Cardiac fibroblast (primary cell): ENCODE measurements around the gene ME3.
"Not testable (repeated sequence)": the region's sequence is repeated elsewhere in the genome, so short reads cannot be mapped to it uniquely, and the experiment has no call there.

Source experiments
- DNase-seq, 2 donors: peaks; one replicate each; pipeline versions ENCODE4 v3.0.0 to v3.0.0-alpha.2; 2010; ENCODE audit warnings: low read depth in 2 of 2
- H3K4me3 ChIP-seq, 2 donors: replicated peaks in 1 of 2; 1 replicate in 1 of 2; 2 replicates in 1 of 2; pipeline ENCODE4 v1.5.1; 2011; ENCODE audit warnings: low read depth in 2 of 2, low read length in 2 of 2, mild to moderate bottlenecking in 2 of 2, moderate library complexity in 1 of 2
- TF ChIP-seq, protein P1 (sequence below): IDR thresholded peaks from one replicate; pipeline ENCODE4 v1.5.1; 2011; ENCODE audit warnings: low read depth, mild to moderate bottlenecking, low read length, inconsistent platforms

ME3 gene

DNA sequence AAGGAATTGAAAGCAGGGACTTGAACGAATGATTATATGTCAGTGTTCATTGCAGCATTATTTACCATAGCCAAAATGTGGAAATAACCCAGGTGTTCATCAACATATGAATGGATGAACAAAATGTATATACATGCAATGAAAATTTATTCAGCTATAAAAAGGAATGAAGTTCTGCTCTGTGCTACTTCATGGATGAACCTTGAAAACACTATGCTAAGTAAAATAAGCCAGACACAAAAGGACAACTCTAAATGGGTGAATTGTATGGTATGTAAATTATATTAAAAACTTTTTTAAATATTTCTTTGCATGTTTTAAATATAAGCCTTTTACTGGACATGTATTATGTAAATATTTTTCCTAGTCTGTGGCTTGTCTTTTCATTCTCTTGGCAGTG is 107.0 kb downstream of the ME3 start:
- TF ChIP-seq, protein P1, sequence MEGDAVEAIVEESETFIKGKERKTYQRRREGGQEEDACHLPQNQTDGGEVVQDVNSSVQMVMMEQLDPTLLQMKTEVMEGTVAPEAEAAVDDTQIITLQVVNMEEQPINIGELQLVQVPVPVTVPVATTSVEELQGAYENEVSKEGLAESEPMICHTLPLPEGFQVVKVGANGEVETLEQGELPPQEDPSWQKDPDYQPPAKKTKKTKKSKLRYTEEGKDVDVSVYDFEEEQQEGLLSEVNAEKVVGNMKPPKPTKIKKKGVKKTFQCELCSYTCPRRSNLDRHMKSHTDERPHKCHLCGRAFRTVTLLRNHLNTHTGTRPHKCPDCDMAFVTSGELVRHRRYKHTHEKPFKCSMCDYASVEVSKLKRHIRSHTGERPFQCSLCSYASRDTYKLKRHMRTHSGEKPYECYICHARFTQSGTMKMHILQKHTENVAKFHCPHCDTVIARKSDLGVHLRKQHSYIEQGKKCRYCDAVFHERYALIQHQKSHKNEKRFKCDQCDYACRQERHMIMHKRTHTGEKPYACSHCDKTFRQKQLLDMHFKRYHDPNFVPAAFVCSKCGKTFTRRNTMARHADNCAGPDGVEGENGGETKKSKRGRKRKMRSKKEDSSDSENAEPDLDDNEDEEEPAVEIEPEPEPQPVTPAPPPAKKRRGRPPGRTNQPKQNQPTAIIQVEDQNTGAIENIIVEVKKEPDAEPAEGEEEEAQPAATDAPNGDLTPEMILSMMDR = no peak
- no peak for DNase-seq
- no peak overlapping the region for H3K4me3 ChIP-seq

DNA sequence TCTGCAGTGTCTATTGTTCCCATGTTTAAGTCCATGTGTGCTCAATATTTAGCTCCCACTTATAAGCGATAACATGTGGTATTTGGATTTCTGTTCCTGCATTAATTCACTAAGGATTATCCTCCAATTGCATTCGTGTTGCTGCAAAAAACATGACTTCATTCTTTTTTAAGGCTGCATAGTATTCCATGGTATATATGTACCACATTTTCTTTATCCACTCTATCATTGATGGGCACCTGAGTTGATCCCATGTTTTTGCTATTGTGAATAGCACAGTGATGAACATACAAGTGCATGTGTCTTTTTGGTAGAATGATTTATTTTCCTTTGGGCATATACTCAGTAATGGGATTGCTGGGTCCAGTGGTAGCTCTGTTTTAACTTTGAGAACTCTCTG is 109.6 kb downstream of the ME3 start:
- not testable (repeated sequence) for H3K4me3 ChIP-seq, DNase-seq

DNA sequence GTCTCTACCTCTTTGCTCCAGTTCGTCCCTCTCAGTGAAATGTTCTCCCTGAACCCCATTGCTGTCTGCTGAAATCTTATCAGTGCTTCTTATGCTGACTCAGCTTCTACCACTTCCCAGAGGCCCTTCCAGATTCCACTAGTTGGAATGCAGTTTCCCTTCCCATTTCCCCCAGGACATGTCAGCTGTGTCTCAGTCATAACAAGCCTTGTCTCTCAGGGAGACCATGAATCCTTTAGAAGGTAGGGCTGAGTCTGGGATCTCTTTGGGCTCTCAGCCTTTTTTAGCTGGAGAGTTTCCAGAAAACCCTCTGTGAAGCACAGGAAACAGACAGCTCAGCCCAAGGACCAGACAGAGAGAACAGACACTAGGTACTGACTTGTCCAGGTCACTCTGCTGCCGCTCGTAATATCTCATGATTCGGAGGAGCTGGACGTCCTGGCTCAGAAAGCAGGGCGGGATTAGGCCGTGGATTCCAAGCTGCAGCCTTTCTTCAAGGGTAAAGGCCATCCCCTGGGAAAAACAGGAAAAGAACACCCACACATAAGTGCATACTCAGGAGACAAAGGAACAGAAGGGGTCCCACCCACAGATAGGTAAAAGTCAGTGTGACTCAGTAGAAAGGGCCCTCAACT is 113.0 kb downstream of the ME3 start:
- TF ChIP-seq, protein P1 = no peak
- peak; percentile 90 to 95 for DNase-seq

DNA sequence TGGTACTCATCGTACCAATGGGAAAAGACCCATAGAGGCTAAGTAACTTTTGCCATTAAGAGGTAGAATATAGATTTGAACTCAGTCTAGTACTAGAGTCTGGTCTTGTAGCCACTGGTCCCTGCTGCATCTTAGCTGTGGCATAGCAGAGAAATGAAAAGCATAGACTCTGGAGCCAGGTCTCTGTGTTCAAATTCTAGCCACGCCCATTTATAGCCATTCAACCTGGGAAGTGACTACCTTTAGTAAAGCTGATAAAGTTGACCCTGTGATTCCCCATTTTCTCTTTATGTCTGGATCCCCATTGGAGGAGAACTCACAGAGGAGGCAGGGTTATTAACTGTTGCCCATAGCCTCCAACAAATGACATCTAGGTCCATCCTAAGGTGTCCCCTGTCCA is 113.6 kb downstream of the ME3 start:
- TF ChIP-seq, protein P1 = no peak
- no peak overlapping the region for H3K4me3 ChIP-seq
- no peak for DNase-seq

More for the DNA sequence above, 113.0 kb downstream of the ME3 start:
- no peak overlapping the region for H3K4me3 ChIP-seq

DNA sequence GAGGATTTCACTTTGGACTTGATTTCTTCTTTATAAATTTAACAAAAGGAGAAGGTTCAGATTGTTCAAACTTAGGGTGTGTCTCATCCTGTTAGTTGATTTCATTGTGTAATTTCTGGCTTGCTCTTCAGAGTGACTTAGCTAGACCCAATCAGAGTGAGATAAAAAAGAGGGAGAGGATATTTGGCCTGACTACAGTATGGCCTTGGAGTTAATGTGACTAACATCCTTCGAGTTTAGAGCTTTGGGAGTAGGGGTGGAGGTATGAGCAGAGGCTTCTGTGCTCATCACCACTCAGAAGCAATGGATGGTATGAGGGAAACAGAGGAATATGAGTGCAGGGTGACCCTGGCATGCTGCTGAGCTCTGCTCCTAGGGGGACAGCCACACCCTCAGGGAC is 114.2 kb downstream of the ME3 start:
- DNase-seq = peak; percentile 83 to 86
- TF ChIP-seq, protein P1 = no peak

DNA sequence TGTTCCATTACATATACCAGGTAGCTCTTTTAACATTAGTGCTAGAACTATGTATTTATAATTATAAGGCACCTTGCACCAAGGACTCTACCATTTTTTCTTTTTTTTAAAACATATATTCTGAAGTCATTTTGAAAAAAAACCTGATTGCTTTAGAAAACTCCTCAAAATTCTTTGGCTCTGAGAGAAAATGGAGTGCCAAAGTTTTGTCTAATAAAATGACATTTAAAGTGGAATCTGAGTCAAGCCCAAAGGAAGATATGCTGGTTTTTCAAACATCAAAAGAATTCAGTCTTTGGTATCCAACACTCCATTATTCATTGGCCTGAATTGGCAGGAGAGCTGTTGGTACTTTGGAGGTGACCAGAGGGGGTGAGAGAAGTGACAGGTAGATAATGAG is 116.5 kb downstream of the ME3 start:
- TF ChIP-seq, protein P1 = no peak
- DNase-seq = no peak
- H3K4me3 ChIP-seq = no peak overlapping the region

More for the DNA sequence above, 114.2 kb downstream of the ME3 start:
- H3K4me3 ChIP-seq = no peak overlapping the region

DNA sequence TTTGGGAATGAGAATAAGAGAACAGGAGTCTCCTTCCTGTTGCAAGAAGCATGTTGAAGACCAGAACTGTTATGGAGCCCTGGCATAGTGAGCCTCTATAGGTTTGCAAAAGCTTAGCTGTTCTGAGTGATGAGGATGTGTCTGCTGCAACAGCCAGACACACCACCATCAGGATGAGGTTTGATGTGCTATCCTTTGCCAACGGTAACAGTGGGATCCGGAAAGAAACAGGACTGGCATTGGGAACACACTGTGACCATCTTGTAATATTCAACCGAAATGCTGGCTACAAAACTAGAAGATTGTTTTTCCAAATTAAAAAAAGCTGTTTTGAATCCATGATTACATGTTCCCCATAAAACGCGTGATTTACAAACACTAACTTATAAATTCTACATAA is 117.0 kb downstream of the ME3 start:
- DNase-seq = no peak
- TF ChIP-seq, protein P1 = no peak
- H3K4me3 ChIP-seq = no peak overlapping the region
